ENCODE measurements around the gene AK6. TPM values are rescaled to one million over a fixed set of nuclear protein-coding genes. Genes with fewer than 3 reads are reported as not detected.

AK6 gene
- total RNA-seq, 1 donor from 2014 or later = 31.0 TPM

GRCh38 chr5:69359699-69360098 is 9.6 kb downstream of the AK6 start:
- Mint-ChIP-seq H3K4me1 (ENCODE audit: unreplicated experiment) (no peaks in the 10 kb centered on the region), H3K36me3 (ENCODE audit: unreplicated experiment) (peaks cover 12% of the 10 kb centered on the region), H3K4me3 (ENCODE audit: unreplicated experiment) (no peak overlapping the region), H3K27me3 (ENCODE audit: unreplicated experiment) (no peaks in the 10 kb centered on the region), H3K27ac (ENCODE audit: unreplicated experiment) (no peak overlapping the region), H3K9me3 (ENCODE audit: unreplicated experiment) (no peaks in the 10 kb centered on the region)
- no peak for DNase-seq (ENCODE audit: extremely low spot score, unreplicated experiment)
- no peak for TF ChIP-seq CTCF (IDR thresholded peaks at IDR 0.05)

GRCh38 chr5:69350664-69351063 is 18.7 kb downstream of the AK6 start:
- no peaks in the 10 kb centered on the region for H3K4me1 Mint-ChIP-seq (ENCODE audit: unreplicated experiment)
- peaks cover 39% of the 10 kb centered on the region for H3K36me3 Mint-ChIP-seq (ENCODE audit: unreplicated experiment)
- no peaks in the 10 kb centered on the region for H3K9me3 Mint-ChIP-seq (ENCODE audit: unreplicated experiment)

GRCh38 chr5:69343083-69343482 is 26.2 kb downstream of the AK6 start:
- Mint-ChIP-seq H3K36me3 (ENCODE audit: unreplicated experiment) (no peaks in the 10 kb centered on the region), H3K4me1 (ENCODE audit: unreplicated experiment) (no peaks in the 10 kb centered on the region), H3K27ac (ENCODE audit: unreplicated experiment) (no peak overlapping the region), H3K27me3 (ENCODE audit: unreplicated experiment) (no peaks in the 10 kb centered on the region), H3K9me3 (ENCODE audit: unreplicated experiment) (no peaks in the 10 kb centered on the region), H3K4me3 (ENCODE audit: unreplicated experiment) (no peak overlapping the region)
- no peak for DNase-seq (ENCODE audit: extremely low spot score, unreplicated experiment)
- TF ChIP-seq CTCF (IDR thresholded peaks at IDR 0.05) = no peak

More at GRCh38 chr5:69350664-69351063, 18.7 kb downstream of the AK6 start:
- DNase-seq (ENCODE audit: extremely low spot score, unreplicated experiment) = no peak
- H3K4me3 Mint-ChIP-seq (ENCODE audit: unreplicated experiment) = no peak overlapping the region
- no peak overlapping the region for H3K27ac Mint-ChIP-seq (ENCODE audit: unreplicated experiment)
- no peaks in the 10 kb centered on the region for H3K27me3 Mint-ChIP-seq (ENCODE audit: unreplicated experiment)
- no peak for TF ChIP-seq CTCF (IDR thresholded peaks at IDR 0.05)

GRCh38 chr5:69341520-69342161 is 27.7 kb downstream of the AK6 start:
- Mint-ChIP-seq H3K4me3 (ENCODE audit: unreplicated experiment) (no peak overlapping the region), H3K36me3 (ENCODE audit: unreplicated experiment) (no peaks in the 10 kb centered on the region), H3K9me3 (ENCODE audit: unreplicated experiment) (no peaks in the 10 kb centered on the region), H3K4me1 (ENCODE audit: unreplicated experiment) (no peaks in the 10 kb centered on the region), H3K27ac (ENCODE audit: unreplicated experiment) (no peak overlapping the region), H3K27me3 (ENCODE audit: unreplicated experiment) (no peaks in the 10 kb centered on the region)
- no peak for TF ChIP-seq CTCF (IDR thresholded peaks at IDR 0.05)
- no peak for DNase-seq (ENCODE audit: extremely low spot score, unreplicated experiment)

GRCh38 chr5:69335341-69335935 is 33.9 kb downstream of the AK6 start:
- H3K36me3 Mint-ChIP-seq (ENCODE audit: unreplicated experiment) = peaks cover 2% of the 10 kb centered on the region
- peaks cover 9% of the 10 kb centered on the region for H3K4me1 Mint-ChIP-seq (ENCODE audit: unreplicated experiment)
- no peak for DNase-seq (ENCODE audit: extremely low spot score, unreplicated experiment)
- no peak overlapping the region for H3K27ac Mint-ChIP-seq (ENCODE audit: unreplicated experiment)
- no peaks in the 10 kb centered on the region for H3K9me3 Mint-ChIP-seq (ENCODE audit: unreplicated experiment)
- no peaks in the 10 kb centered on the region for H3K27me3 Mint-ChIP-seq (ENCODE audit: unreplicated experiment)
- no peak overlapping the region for H3K4me3 Mint-ChIP-seq (ENCODE audit: unreplicated experiment)
- no peak for TF ChIP-seq CTCF (IDR thresholded peaks at IDR 0.05)
